ENCODE results near the gene SYNPO.

DNA sequence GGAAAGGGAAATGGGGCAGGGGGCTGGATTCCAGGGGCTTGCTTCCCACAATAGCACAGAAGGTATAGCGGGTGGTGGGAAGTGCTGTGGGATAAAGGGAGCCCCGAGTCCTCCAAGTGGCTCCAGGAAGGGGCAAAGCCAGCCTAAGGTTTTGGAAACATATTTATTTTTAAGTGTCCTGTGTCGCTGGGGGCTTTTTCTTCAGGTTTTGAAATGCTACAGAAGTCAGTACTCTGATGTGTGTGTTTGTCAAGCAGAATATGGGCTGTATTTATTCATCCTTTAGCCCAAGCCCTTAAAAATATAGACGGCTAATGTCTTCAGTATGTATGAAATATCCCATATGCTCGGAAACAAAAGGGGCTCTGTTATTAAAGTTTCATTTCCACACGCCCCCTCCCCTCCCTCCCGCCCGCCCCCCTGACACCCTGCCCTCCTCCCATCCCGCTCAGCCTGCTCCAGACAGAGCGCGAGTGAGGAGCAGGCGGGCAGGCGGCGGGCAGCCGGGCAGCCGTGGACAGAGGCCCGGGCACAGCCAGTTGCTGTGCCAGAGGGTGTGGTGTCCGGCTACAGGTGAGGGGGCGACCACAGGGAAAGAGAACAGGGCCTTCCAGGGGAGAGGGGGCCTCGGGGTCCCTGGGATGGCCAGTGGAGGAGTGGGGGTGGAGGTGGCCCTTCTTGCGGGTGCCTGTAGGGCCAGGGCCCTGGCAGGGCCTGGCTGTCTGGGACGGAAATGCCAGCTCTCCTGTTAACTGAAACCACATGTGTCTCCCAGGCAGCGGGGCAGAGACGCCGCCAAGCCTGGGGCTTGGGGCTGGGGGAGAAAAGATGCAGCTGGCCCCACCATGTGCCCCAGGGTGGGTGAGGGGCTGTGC lies 39.6 kb upstream of the SYNPO start:
- TF ChIP-seq EP300 (IDR thresholded peaks at IDR 0.05; ENCODE audit: borderline replicate concordance in 1 of 2, low read depth in 1 of 2, low read length in 1 of 2) (peak; percentile 82 to 96), FOSL2 (IDR thresholded peaks at IDR 0.05; ENCODE audit: borderline replicate concordance, low read depth) (no peak), RCOR1 (IDR thresholded peaks at IDR 0.05; ENCODE audit: low read length) (peak; percentile 85; the same call in 1 of the 2 replicates), TCF12 (IDR thresholded peaks at IDR 0.05) (peak; percentile 99)
- TF ChIP-seq, protein P1, sequence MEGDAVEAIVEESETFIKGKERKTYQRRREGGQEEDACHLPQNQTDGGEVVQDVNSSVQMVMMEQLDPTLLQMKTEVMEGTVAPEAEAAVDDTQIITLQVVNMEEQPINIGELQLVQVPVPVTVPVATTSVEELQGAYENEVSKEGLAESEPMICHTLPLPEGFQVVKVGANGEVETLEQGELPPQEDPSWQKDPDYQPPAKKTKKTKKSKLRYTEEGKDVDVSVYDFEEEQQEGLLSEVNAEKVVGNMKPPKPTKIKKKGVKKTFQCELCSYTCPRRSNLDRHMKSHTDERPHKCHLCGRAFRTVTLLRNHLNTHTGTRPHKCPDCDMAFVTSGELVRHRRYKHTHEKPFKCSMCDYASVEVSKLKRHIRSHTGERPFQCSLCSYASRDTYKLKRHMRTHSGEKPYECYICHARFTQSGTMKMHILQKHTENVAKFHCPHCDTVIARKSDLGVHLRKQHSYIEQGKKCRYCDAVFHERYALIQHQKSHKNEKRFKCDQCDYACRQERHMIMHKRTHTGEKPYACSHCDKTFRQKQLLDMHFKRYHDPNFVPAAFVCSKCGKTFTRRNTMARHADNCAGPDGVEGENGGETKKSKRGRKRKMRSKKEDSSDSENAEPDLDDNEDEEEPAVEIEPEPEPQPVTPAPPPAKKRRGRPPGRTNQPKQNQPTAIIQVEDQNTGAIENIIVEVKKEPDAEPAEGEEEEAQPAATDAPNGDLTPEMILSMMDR (IDR thresholded peaks at IDR 0.05), result no peak
- TF ChIP-seq, protein P2, sequence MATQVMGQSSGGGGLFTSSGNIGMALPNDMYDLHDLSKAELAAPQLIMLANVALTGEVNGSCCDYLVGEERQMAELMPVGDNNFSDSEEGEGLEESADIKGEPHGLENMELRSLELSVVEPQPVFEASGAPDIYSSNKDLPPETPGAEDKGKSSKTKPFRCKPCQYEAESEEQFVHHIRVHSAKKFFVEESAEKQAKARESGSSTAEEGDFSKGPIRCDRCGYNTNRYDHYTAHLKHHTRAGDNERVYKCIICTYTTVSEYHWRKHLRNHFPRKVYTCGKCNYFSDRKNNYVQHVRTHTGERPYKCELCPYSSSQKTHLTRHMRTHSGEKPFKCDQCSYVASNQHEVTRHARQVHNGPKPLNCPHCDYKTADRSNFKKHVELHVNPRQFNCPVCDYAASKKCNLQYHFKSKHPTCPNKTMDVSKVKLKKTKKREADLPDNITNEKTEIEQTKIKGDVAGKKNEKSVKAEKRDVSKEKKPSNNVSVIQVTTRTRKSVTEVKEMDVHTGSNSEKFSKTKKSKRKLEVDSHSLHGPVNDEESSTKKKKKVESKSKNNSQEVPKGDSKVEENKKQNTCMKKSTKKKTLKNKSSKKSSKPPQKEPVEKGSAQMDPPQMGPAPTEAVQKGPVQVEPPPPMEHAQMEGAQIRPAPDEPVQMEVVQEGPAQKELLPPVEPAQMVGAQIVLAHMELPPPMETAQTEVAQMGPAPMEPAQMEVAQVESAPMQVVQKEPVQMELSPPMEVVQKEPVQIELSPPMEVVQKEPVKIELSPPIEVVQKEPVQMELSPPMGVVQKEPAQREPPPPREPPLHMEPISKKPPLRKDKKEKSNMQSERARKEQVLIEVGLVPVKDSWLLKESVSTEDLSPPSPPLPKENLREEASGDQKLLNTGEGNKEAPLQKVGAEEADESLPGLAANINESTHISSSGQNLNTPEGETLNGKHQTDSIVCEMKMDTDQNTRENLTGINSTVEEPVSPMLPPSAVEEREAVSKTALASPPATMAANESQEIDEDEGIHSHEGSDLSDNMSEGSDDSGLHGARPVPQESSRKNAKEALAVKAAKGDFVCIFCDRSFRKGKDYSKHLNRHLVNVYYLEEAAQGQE (IDR thresholded peaks at IDR 0.05; ENCODE audit: low read depth, low read length), result 0 out of 2 replicates have a peak, but pooled peaks have one; percentile 51
- TF ChIP-seq, protein P3, sequence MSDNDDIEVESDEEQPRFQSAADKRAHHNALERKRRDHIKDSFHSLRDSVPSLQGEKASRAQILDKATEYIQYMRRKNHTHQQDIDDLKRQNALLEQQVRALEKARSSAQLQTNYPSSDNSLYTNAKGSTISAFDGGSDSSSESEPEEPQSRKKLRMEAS (IDR thresholded peaks at IDR 0.05; ENCODE audit: low read depth), result peak; percentile 40; the same call in 1 of the 2 replicates

All from SK-N-SH (cell line).